Keratinocyte (primary cell): ENCODE measurements around the gene KIF25. TPM values are rescaled to one million over a fixed set of nuclear protein-coding genes. Genes with fewer than 3 reads are reported as not detected.

Source experiments
- DNase-seq: peaks from one replicate; pipeline ENCODE4 v3.0.0-alpha.2; 2011; ENCODE audit warnings: low read depth, missing footprints, low spot score
- FAIRE-seq: peaks from 2 replicates; lab custom pipeline; 2011; peaks lifted over from hg19 to GRCh38; lab: Jason Lieb, UNC
- H2AFZ ChIP-seq: 2 replicates; pipeline ENCODE4 v1.6.0; 2012; ENCODE audit warnings: low read length, control low read depth, inconsistent platforms; ENCODE audit not compliant: control insufficient read depth
- H3K27ac ChIP-seq: 2 replicates; pipeline ENCODE4 v1.5.1; 2011; ENCODE audit warnings: low read length; ENCODE audit not compliant: control insufficient read depth, insufficient read depth
- H3K27me3 ChIP-seq: 3 replicates; pipeline ENCODE4 v1.6.0; 2011; ENCODE audit warnings: low read length; ENCODE audit not compliant: control insufficient read depth, insufficient read depth; ENCODE audit errors: extremely low read depth
- H3K36me3 ChIP-seq, 2 experiments: 2 replicates in 1 of 2; 3 replicates in 1 of 2; pipeline ENCODE4 v1.5.1; 2011; ENCODE audit warnings: low read length in 2 of 2, mild to moderate bottlenecking in 1 of 2; ENCODE audit not compliant: control insufficient read depth in 2 of 2, insufficient read depth in 2 of 2; ENCODE audit errors: extremely low read depth in 1 of 2
- H3K4me1 ChIP-seq: 3 replicates; pipeline ENCODE4 v1.5.1; 2011; ENCODE audit warnings: low read length; ENCODE audit not compliant: control insufficient read depth, insufficient read depth; ENCODE audit errors: extremely low read depth
- H3K4me2 ChIP-seq: 3 replicates; pipeline ENCODE4 v1.6.0; 2011; ENCODE audit warnings: low read depth, low read length; ENCODE audit not compliant: control insufficient read depth, insufficient read depth; ENCODE audit errors: extremely low read depth
- H3K4me3 ChIP-seq, 3 experiments: fragments of 200-600 bp in 1 of 3; sonication (generic) in 1 of 3; 2 replicates in 2 of 3; 3 replicates in 1 of 3; pipeline ENCODE4 v1.5.1; 2011 to 2016; ENCODE audit warnings: low read length in 3 of 3, mild to moderate bottlenecking in 3 of 3, control low read depth in 2 of 3, inconsistent platforms in 1 of 3, low read depth in 1 of 3, mixed read lengths in 1 of 3, mixed run types in 1 of 3, moderate library complexity in 1 of 3; ENCODE audit not compliant: control insufficient read depth in 2 of 3, insufficient read depth in 2 of 3; ENCODE audit errors: extremely low read depth in 1 of 3
- H3K79me2 ChIP-seq: 2 replicates; pipeline ENCODE4 v1.6.0; 2012; ENCODE audit warnings: low read length; ENCODE audit not compliant: control insufficient read depth, insufficient read depth
- H3K9ac ChIP-seq: 3 replicates; pipeline ENCODE4 v1.6.0; 2011; ENCODE audit warnings: low read length; ENCODE audit not compliant: control insufficient read depth, insufficient read depth; ENCODE audit errors: extremely low read depth
- H3K9me1 ChIP-seq: 3 replicates; pipeline ENCODE4 v1.6.0; 2011; ENCODE audit warnings: low read length; ENCODE audit not compliant: control insufficient read depth, insufficient read depth; ENCODE audit errors: extremely low read depth
- H3K9me3 ChIP-seq: 2 replicates; pipeline ENCODE4 v1.5.1; 2012; ENCODE audit warnings: low read depth, low read length; ENCODE audit not compliant: control insufficient read depth
- H4K20me1 ChIP-seq: 3 replicates; pipeline ENCODE4 v1.6.0; 2011; ENCODE audit warnings: low read length; ENCODE audit not compliant: control insufficient read depth, insufficient read depth; ENCODE audit errors: extremely low read depth
- EZH2 ChIP-seq: IDR thresholded peaks from one replicate; pipeline ENCODE4 v1.6.1; 2012; ENCODE audit warnings: inconsistent platforms, mild to moderate bottlenecking, low read length, moderate library complexity
- dilution Hi-C: fragments of 300-500 bp; cut with MboI; formaldehyde crosslinking; loops from one replicate; pipeline ENCODE4 v1.7.0; 2020; ENCODE audit warnings: low sequenced_read_pairs; ENCODE audit not compliant: extremely low pct_ligation_motif_present
- polyA plus RNA-seq, 5 experiments: library from polyadenylated mRNA; depleted of rRNA in 3 of 5; stranded (reverse) in 3 of 5; stranded (forward) in 1 of 5; unstranded in 1 of 5; fragments of >200 nt; gene quantifications; 1 replicate in 1 of 5; 2 replicates in 3 of 5; 3 replicates in 1 of 5; pipeline versions ENCODE4 v1.2.1 to v1.2.3, GENCODE V29; 2011 to 2012; ENCODE audit warnings: missing spikeins in 2 of 5, low read depth in 1 of 5, low replicate concordance in 1 of 5
- TF ChIP-seq, protein P1 (sequence below), 3 experiments: IDR thresholded peaks in 1 of 3; conservative IDR thresholded peaks in 1 of 3; optimal IDR thresholded peaks in 1 of 3; 2 replicates in 2 of 3; 3 replicates in 1 of 3; pipeline versions ENCODE3 to v1.5.1; 2011; ENCODE audit warnings: low read length in 3 of 3, mild to moderate bottlenecking in 3 of 3, moderate library complexity in 2 of 3, control low read depth in 1 of 3, inconsistent platforms in 1 of 3; ENCODE audit not compliant: insufficient read depth in 2 of 3; ENCODE audit errors: extremely low read depth in 1 of 3

KIF25 gene
- polyA plus RNA-seq, 1 donor (not counting 4 experiments of a cell fraction or from before 2014, with no cell fraction given) = not detected

DNA sequence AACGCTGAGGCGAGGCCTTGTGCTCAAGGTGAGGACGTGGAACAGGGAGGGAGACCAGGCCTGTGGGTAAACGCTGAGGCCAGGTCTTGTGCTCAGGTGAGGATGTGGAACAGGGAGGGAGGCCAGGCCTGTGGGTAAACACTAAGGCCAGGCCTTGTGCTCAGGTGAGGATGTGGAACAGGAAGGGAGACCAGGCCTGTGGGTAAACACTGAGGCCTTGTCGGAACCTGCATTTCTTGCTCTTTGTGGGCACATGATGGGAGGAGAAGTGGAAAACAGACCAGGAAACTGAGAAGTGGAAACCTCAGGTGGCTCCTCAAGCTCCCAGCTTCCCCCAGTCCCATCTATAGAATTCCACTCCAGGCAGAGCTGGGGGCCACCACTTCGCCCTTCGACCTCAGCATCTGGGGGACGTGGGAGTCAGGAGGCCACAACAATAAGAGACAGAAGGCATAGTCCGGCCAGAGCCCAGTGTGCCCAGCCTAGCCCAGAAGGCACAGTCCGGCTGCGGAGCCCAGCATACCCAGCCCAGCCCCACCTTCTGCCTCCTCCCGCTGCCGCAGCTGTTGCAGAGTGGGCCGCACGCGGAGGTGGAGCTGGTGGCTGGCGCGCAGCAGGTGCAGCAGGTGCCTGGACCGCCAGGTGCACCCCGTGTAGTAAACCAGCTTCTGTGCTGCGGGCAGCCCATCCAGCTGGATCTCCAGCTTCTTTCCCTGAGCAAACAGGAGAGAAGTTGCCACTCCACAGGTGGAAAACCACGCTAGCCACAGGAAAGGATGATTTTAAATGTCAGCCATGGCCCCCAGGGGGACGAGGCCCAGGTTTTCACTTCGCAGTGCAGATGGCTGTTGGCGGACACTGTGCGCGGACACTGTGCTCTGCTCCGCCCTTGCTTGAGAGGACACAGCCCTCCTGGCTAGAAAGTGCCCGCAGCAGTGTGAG lies 64.1 kb downstream of the KIF25 start:
- dilution Hi-C loops = no loop called here
- no peaks in the 10 kb centered on the region for H3K27me3 ChIP-seq
- no peak overlapping the region for H3K4me2 ChIP-seq
- no peak overlapping the region for H2AFZ ChIP-seq
- no peak for TF ChIP-seq EZH2
- TF ChIP-seq, protein P1, sequence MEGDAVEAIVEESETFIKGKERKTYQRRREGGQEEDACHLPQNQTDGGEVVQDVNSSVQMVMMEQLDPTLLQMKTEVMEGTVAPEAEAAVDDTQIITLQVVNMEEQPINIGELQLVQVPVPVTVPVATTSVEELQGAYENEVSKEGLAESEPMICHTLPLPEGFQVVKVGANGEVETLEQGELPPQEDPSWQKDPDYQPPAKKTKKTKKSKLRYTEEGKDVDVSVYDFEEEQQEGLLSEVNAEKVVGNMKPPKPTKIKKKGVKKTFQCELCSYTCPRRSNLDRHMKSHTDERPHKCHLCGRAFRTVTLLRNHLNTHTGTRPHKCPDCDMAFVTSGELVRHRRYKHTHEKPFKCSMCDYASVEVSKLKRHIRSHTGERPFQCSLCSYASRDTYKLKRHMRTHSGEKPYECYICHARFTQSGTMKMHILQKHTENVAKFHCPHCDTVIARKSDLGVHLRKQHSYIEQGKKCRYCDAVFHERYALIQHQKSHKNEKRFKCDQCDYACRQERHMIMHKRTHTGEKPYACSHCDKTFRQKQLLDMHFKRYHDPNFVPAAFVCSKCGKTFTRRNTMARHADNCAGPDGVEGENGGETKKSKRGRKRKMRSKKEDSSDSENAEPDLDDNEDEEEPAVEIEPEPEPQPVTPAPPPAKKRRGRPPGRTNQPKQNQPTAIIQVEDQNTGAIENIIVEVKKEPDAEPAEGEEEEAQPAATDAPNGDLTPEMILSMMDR (optimal IDR thresholded peaks at IDR 0.05 in 1 of 3, IDR thresholded peaks at IDR 0.05 in 1 of 3, conservative IDR thresholded peaks at IDR 0.05 in 1 of 3; ENCODE audit: extremely low read depth in 1 of 3, insufficient read depth in 2 of 3, low read length in 3 of 3) = no peak
- H3K4me3 ChIP-seq = no peak overlapping the region
- no peak for DNase-seq
- no peak overlapping the region for H3K27ac ChIP-seq
- no peaks in the 10 kb centered on the region for H3K4me1 ChIP-seq
- H4K20me1 ChIP-seq = no peaks in the 10 kb centered on the region
- H3K9ac ChIP-seq = no peak overlapping the region
- no peaks in the 10 kb centered on the region for H3K9me1 ChIP-seq
- FAIRE-seq = no peak
- no peaks in the 10 kb centered on the region for H3K9me3 ChIP-seq
- H3K79me2 ChIP-seq = no peaks in the 10 kb centered on the region
- H3K36me3 ChIP-seq = no peaks in the 10 kb centered on the region

DNA sequence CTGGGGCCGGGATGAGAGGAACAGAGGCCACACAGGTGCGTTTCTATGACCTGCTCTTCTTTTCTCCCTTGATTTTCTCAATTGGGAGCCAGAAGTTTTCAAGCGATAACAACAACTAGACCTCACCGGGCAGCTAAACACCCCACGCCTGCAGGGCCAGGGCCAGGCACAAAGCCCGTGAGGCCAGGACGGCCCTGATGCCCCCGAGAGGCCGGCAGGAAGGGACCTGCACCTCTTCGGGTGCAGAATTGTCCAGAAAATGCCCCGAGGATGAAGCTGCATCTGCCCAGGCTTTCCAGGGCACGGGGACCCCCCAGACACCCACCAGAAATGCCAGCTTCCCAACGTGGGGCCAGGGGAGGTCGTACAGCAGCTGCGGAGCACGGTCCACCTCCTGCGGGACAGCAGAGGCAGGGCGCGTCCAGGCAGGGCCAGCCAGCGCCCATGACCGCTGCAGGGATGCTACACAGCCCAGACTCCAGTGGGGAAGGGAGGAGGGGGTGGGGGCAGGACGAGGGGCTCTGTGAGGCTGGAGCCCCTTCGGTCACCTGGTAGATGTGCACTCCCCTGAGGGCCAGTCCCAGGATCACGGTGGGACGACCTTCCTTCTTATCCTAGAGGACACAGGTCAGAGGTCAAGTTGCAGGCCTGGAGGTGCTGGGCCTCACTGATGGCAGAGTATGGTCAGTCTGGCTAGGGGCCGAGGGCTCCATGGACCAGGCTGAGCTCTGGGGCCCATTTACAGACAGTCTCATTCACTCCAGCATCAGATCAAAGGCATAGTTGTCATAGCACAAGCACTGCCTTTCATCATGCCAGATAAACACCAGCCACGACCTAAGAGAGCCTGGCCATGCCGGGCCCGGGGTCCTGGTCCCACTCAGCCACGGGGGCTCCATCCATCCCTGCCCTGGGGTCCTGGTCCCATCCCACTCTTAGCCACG lies 65.1 kb downstream of the KIF25 start:
- dilution Hi-C loops = no loop called here
- TF ChIP-seq, protein P1 (optimal IDR thresholded peaks at IDR 0.05 in 1 of 3, IDR thresholded peaks at IDR 0.05 in 1 of 3, conservative IDR thresholded peaks at IDR 0.05 in 1 of 3; ENCODE audit: extremely low read depth in 1 of 3, insufficient read depth in 2 of 3, low read length in 3 of 3) = no peak
- TF ChIP-seq EZH2 = no peak
- Histone ChIP-seq H3K36me3 (no peaks in the 10 kb centered on the region), H3K4me1 (no peaks in the 10 kb centered on the region), H3K9me3 (no peaks in the 10 kb centered on the region), H3K27ac (no peak overlapping the region), H2AFZ (no peak overlapping the region), H3K79me2 (no peaks in the 10 kb centered on the region), H3K27me3 (no peaks in the 10 kb centered on the region), H3K4me3 (no peak overlapping the region), H4K20me1 (no peaks in the 10 kb centered on the region), H3K9me1 (no peaks in the 10 kb centered on the region), H3K4me2 (no peak overlapping the region), H3K9ac (no peak overlapping the region)
- FAIRE-seq (no peak), DNase-seq (no peak)
